ENCODE results near the gene SMC6. TPM values are rescaled to one million over a fixed set of nuclear protein-coding genes. Genes with fewer than 3 reads are reported as not detected.

SMC6 gene
- total and polyA plus RNA-seq, 9 donors, result 6.6 to 16.8 (median 12.3) TPM

DNA sequence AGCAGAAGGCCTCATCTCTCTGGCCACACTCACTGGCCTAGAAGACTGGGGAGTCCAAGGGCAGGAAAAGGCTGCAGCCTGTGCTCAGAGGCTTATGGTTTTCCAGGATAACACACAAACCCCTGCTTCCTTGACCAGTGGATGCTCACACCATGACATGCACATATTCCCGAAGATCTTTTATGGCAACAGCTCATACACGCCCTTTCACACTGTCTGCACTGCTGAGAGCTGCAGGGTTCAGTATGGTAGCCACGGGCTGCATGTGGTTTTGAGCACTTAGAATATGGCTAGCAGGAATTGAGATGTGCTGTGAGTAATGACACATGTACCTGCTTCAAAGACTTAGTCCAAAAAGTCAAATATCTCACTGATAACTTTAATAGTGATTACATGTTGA, 117.4 kb downstream of the SMC6 start:
- intact Hi-C loops (cut with DNase I), result no loop called here
- Histone ChIP-seq H3K9me3 (no peaks in the 10 kb centered on the region), H3K4me1 (ENCODE audit: insufficient read depth) (peaks cover 2% of the 10 kb centered on the region), H3K36me3 (no peaks in the 10 kb centered on the region), H3K27ac (no peak overlapping the region), H3K4me3 (no peak overlapping the region), H3K27me3 (no peaks in the 10 kb centered on the region)
- no peak for DNase-seq
- TF ChIP-seq EP300 (IDR thresholded peaks at IDR 0.05) (no peak), POLR2A (IDR thresholded peaks at IDR 0.05) (no peak)
- TF ChIP-seq, protein P1, sequence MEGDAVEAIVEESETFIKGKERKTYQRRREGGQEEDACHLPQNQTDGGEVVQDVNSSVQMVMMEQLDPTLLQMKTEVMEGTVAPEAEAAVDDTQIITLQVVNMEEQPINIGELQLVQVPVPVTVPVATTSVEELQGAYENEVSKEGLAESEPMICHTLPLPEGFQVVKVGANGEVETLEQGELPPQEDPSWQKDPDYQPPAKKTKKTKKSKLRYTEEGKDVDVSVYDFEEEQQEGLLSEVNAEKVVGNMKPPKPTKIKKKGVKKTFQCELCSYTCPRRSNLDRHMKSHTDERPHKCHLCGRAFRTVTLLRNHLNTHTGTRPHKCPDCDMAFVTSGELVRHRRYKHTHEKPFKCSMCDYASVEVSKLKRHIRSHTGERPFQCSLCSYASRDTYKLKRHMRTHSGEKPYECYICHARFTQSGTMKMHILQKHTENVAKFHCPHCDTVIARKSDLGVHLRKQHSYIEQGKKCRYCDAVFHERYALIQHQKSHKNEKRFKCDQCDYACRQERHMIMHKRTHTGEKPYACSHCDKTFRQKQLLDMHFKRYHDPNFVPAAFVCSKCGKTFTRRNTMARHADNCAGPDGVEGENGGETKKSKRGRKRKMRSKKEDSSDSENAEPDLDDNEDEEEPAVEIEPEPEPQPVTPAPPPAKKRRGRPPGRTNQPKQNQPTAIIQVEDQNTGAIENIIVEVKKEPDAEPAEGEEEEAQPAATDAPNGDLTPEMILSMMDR (IDR thresholded peaks at IDR 0.05), result no peak
- WGBS, 3 donors, result 94 to 100% (median 96%) methylated on average over 3 of the region's 3 CpGs

DNA sequence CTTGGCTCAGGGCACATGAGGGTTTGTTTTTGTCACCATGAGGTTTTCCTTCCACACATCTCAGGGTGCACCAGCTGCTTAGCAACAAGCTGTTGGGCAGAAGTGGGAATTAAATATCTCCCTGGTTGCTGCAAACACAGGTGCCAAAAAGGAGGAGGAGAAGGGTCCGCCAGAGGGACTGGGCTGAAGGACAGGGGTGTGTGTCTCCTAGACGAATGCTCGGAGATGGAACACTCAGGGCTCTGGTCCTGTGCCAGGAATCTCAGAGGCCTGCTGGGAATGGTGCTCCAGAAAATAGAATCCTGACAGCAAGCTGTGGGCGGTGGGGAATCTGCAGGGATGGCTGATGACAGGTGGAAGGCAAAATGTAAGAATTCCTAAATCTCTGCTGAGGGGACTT, 118.6 kb downstream of the SMC6 start:
- Histone ChIP-seq H3K4me3 (no peak overlapping the region), H3K27me3 (no peaks in the 10 kb centered on the region), H3K9me3 (no peaks in the 10 kb centered on the region), H3K4me1 (ENCODE audit: insufficient read depth) (peaks cover 2% of the 10 kb centered on the region), H3K36me3 (no peaks in the 10 kb centered on the region), H3K27ac (no peak overlapping the region)
- 56 to 68% (median 66%) methylated on average over 4 of the region's 4 CpGs for WGBS, 3 donors
- intact Hi-C loops (cut with DNase I), result no loop called here
- DNase-seq, result no peak
- TF ChIP-seq, protein P1 (IDR thresholded peaks at IDR 0.05), result no peak
- TF ChIP-seq EP300 (IDR thresholded peaks at IDR 0.05), result no peak
- no peak for TF ChIP-seq POLR2A (IDR thresholded peaks at IDR 0.05)

DNA sequence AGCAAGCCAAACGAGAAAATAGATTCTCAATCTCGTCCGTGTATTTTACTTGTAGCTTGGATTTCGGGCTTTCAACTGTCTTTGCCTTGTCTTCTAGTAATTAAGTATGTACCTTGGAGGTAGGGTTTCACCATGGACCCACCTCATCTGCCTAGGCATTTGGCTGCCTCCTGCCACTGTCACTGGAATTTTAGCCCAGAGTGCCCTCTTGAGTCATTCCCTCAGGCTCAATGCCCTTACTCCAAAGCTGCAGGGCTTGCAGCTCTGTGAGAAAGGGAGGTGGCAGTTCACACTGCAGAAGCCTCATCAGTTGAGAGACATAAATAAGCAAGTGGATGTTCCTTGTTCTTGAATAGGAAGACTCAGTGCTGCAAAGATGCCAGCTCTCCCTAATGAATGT, 123.5 kb downstream of the SMC6 start:
- Histone ChIP-seq H3K9me3 (no peaks in the 10 kb centered on the region), H3K36me3 (no peaks in the 10 kb centered on the region), H3K27me3 (no peaks in the 10 kb centered on the region), H3K4me1 (ENCODE audit: insufficient read depth) (no peaks in the 10 kb centered on the region), H3K4me3 (no peak overlapping the region), H3K27ac (no peak overlapping the region)
- 96 to 97% (median 96%) methylated on average over 4 of the region's 4 CpGs for WGBS, 3 donors
- intact Hi-C loops (cut with DNase I), result no loop called here
- DNase-seq, result no peak
- TF ChIP-seq POLR2A (IDR thresholded peaks at IDR 0.05), result no peak
- TF ChIP-seq, protein P1 (IDR thresholded peaks at IDR 0.05), result no peak
- no peak for TF ChIP-seq EP300 (IDR thresholded peaks at IDR 0.05)

DNA sequence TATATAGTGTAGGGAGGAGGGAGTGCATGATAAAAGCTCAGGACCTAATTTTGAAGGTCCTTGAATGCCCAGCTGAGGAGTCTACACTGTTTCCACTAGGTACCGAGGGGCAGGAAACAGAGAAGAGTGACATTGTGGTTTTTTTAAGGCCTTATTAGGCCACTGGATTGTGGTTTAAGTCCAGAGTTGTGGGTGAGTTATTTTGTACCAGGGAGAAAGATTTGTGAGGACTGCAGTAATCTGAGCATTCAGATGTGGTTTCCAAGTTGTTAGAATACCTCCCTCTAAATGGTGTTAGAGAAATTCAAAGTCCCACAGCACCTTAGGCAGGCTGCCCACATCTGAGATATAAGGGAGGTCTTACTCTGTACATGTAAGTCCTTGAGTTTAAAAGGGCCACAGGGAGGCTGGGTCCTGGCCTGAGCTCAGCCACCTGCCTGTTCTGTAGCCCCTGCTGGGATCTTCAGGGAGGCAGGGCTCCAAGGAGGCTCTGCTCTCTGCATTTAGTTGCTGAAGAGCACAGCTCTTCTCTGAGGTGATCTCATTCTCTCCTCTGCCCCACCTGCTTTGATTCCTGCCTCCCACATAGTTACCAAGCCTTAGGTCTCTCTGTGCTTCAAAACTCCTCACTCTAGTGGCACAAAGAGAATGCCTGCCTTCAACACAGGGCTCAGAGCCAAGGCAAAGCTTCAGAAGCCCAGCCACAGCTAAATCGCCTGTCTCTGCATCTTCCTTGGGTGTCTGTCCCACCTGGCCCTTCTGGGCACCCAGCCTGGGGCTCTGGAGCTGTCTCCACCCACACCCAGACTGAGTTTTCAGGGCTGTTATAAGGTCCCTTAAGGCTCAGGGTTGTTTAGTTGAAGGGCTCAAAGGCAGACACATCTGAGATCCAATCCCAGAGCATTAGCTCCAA, 125.0 kb downstream of the SMC6 start:
- TF ChIP-seq, protein P1 (IDR thresholded peaks at IDR 0.05), result no peak
- TF ChIP-seq EP300 (IDR thresholded peaks at IDR 0.05) (no peak), POLR2A (IDR thresholded peaks at IDR 0.05) (no peak)
- Histone ChIP-seq H3K36me3 (no peaks in the 10 kb centered on the region), H3K4me1 (ENCODE audit: insufficient read depth) (no peaks in the 10 kb centered on the region), H3K4me3 (no peak overlapping the region), H3K27me3 (no peaks in the 10 kb centered on the region), H3K27ac (no peak overlapping the region), H3K9me3 (no peaks in the 10 kb centered on the region)
- WGBS, 3 donors, result 45 to 49% (median 47%) methylated on average over 2 of the region's 2 CpGs
- intact Hi-C loops (cut with DNase I), result no loop called here
- DNase-seq, result no peak
